HEK293 (cell line): ENCODE results near the gene C7orf57.

Experiments
- CTCF ChIA-PET: fragments of 350-600 bp; formaldehyde crosslinking; extraction: SDS; loops from one replicate; lab custom pipeline; 2021; ENCODE audit warnings: antibody characterized with exemption; lab: Yijun Ruan, JAX
- POLR2A ChIA-PET: fragments of 300-600 bp; formaldehyde crosslinking; extraction: SDS; loops from one replicate; lab custom pipeline; 2020; ENCODE audit warnings: antibody characterized with exemption, inconsistent platforms; lab: Yijun Ruan, JAX
- H3K27ac ChIP-seq: fragments of 200-500 bp; sonication (Bioruptor generic); 2 replicates; pipeline ENCODE4 v1.5.1; 2014; ENCODE audit warnings: low read depth, low read length, control low read depth, inconsistent platforms; ENCODE audit errors: extremely low read depth
- H3K36me3 ChIP-seq, 2 experiments: fragments of 200-500 bp in 1 of 2; sonication (Bioruptor generic) in 1 of 2; 1 replicate in 1 of 2; 2 replicates in 1 of 2; pipeline ENCODE4 v1.5.1; 2014 to 2017; ENCODE audit warnings: inconsistent platforms in 2 of 2, low read length in 2 of 2; ENCODE audit not compliant: control insufficient read depth in 2 of 2, insufficient read depth in 1 of 2
- H3K4me1 ChIP-seq: fragments of 200-500 bp; sonication (Bioruptor generic); 2 replicates; pipeline ENCODE4 v1.5.1; 2014; ENCODE audit warnings: mild to moderate bottlenecking, low read length, inconsistent platforms; ENCODE audit not compliant: control insufficient read depth, insufficient read depth
- H3K4me3 ChIP-seq: 2 replicates; pipeline ENCODE4 v1.5.1; 2011; ENCODE audit warnings: low read depth, mild to moderate bottlenecking, control low read depth, low read length, moderate library complexity
- H3K9me3 ChIP-seq: fragments of 200-500 bp; sonication (Bioruptor generic); 2 replicates; pipeline ENCODE4 v1.5.1; 2014; ENCODE audit warnings: low read depth, low read length, inconsistent platforms; ENCODE audit not compliant: control insufficient read depth, insufficient read depth
- ELK4 ChIP-seq: IDR thresholded peaks from 2 replicates; pipeline ENCODE4 v1.6.1; 2011; ENCODE audit warnings: mild to moderate bottlenecking, low read depth, low read length, borderline replicate concordance
- KLF16 ChIP-seq: fragments of 450-650 bp; formaldehyde crosslinking; IDR thresholded peaks from 2 replicates; pipeline ENCODE4 v1.5.1; 2017; ENCODE audit warnings: missing biosample characterization, missing genetic modification characterization
- MEIS1 ChIP-seq: sonication (generic); formaldehyde crosslinking; IDR thresholded peaks from 2 replicates; pipeline ENCODE4 v1.8.1; 2022; ENCODE audit warnings: missing genetic modification reagents, mild to moderate bottlenecking, borderline replicate concordance
- MYNN ChIP-seq: fragments of 450-650 bp; formaldehyde crosslinking; IDR thresholded peaks from 2 replicates; pipeline ENCODE4 v1.5.1; 2016; ENCODE audit warnings: missing biosample characterization, missing genetic modification characterization, borderline replicate concordance
- RBAK ChIP-seq: fragments of 450-650 bp; formaldehyde crosslinking; IDR thresholded peaks from 2 replicates; pipeline ENCODE4 v1.5.1; 2016; ENCODE audit warnings: missing biosample characterization, missing genetic modification characterization
- SETDB1 ChIP-seq: IDR thresholded peaks from one replicate; pipeline ENCODE4 v1.6.1; 2017; ENCODE audit warnings: mild to moderate bottlenecking, low read length, moderate library complexity, mixed read lengths; ENCODE audit not compliant: insufficient read length
- TCF7L2 ChIP-seq: IDR thresholded peaks from 2 replicates; pipeline ENCODE4 v1.6.1; 2011; ENCODE audit warnings: low read depth, mild to moderate bottlenecking, inconsistent platforms, low read length, moderate library complexity, borderline replicate concordance
- YY1 ChIP-seq: fragments of 450-650 bp; formaldehyde crosslinking; IDR thresholded peaks from 2 replicates; pipeline ENCODE4 v1.5.1; 2018; ENCODE audit warnings: missing biosample characterization, missing genetic modification characterization
- ZBTB20 ChIP-seq: fragments of 450-650 bp; formaldehyde crosslinking; IDR thresholded peaks from 2 replicates; pipeline ENCODE4 v1.5.1; 2016; ENCODE audit warnings: missing biosample characterization, missing genetic modification characterization
- ZBTB7A ChIP-seq: fragments of 450-650 bp; formaldehyde crosslinking; IDR thresholded peaks from 2 replicates; pipeline ENCODE4 v1.5.1; 2016; ENCODE audit warnings: low read depth, missing biosample characterization, missing genetic modification characterization
- ZFP41 ChIP-seq: fragments of 450-650 bp; formaldehyde crosslinking; IDR thresholded peaks from 2 replicates; pipeline ENCODE4 v1.5.1; 2016; ENCODE audit warnings: missing biosample characterization, missing genetic modification characterization, borderline replicate concordance
- ZNF133 ChIP-seq: fragments of 450-650 bp; formaldehyde crosslinking; IDR thresholded peaks from 2 replicates; pipeline ENCODE4 v1.5.1; 2016; ENCODE audit warnings: missing biosample characterization, missing genetic modification characterization
- ZNF138 ChIP-seq: fragments of 450-650 bp; formaldehyde crosslinking; IDR thresholded peaks from 2 replicates; pipeline ENCODE4 v1.5.1; 2016; ENCODE audit warnings: missing biosample characterization, missing genetic modification characterization, borderline replicate concordance
- ZNF155 ChIP-seq: fragments of 450-650 bp; formaldehyde crosslinking; IDR thresholded peaks from 2 replicates; pipeline ENCODE4 v1.5.1; 2016; ENCODE audit warnings: missing biosample characterization, missing genetic modification characterization
- ZNF175 ChIP-seq: fragments of 450-650 bp; formaldehyde crosslinking; IDR thresholded peaks from 2 replicates; pipeline ENCODE4 v1.5.1; 2016; ENCODE audit warnings: missing biosample characterization, missing genetic modification characterization
- ZNF274 ChIP-seq, 2 experiments: fragments of 200-500 bp in 1 of 2; fragments of 450-650 bp in 1 of 2; sonication (Bioruptor generic) in 1 of 2; formaldehyde crosslinking in 1 of 2; IDR thresholded peaks; 2 replicates each; pipeline versions ENCODE4 v1.5.1 to v1.6.1; 2014 to 2016; ENCODE audit warnings: borderline replicate concordance in 1 of 2, inconsistent platforms in 1 of 2, low read length in 1 of 2, missing biosample characterization in 1 of 2, missing genetic modification characterization in 1 of 2
- ZNF280D ChIP-seq: fragments of 450-650 bp; formaldehyde crosslinking; IDR thresholded peaks from 2 replicates; pipeline ENCODE4 v1.5.1; 2016; ENCODE audit warnings: missing biosample characterization, missing genetic modification characterization
- ZNF324 ChIP-seq: fragments of 450-650 bp; formaldehyde crosslinking; IDR thresholded peaks from 2 replicates; pipeline ENCODE4 v1.5.1; 2016; ENCODE audit warnings: missing biosample characterization, missing genetic modification characterization
- ZNF350 ChIP-seq: fragments of 450-650 bp; formaldehyde crosslinking; IDR thresholded peaks from 2 replicates; pipeline ENCODE4 v1.5.0; 2017; ENCODE audit warnings: missing biosample characterization, mild to moderate bottlenecking, missing genetic modification characterization
- ZNF366 ChIP-seq: fragments of 450-650 bp; formaldehyde crosslinking; conservative IDR thresholded peaks from 2 replicates; pipeline ENCODE4 v1.5.1; 2016; ENCODE audit warnings: missing biosample characterization, missing genetic modification characterization
- ZNF404 ChIP-seq: fragments of 450-650 bp; formaldehyde crosslinking; IDR thresholded peaks from 2 replicates; pipeline ENCODE4 v1.5.1; 2017; ENCODE audit warnings: missing biosample characterization, missing genetic modification characterization
- ZNF426 ChIP-seq: fragments of 450-650 bp; formaldehyde crosslinking; IDR thresholded peaks from 2 replicates; pipeline ENCODE4 v1.5.1; 2017; ENCODE audit warnings: missing biosample characterization, missing genetic modification characterization, mild to moderate bottlenecking, inconsistent platforms, moderate library complexity
- ZNF580 ChIP-seq: fragments of 450-650 bp; formaldehyde crosslinking; IDR thresholded peaks from 2 replicates; pipeline ENCODE4 v1.5.1; 2016; ENCODE audit warnings: missing biosample characterization, missing genetic modification characterization
- ZNF585B ChIP-seq: fragments of 450-650 bp; formaldehyde crosslinking; IDR thresholded peaks from 2 replicates; pipeline ENCODE4 v1.5.1; 2016; ENCODE audit warnings: missing biosample characterization, missing genetic modification characterization
- ZNF610 ChIP-seq: fragments of 450-650 bp; formaldehyde crosslinking; IDR thresholded peaks from 2 replicates; pipeline ENCODE4 v1.5.1; 2016; ENCODE audit warnings: missing biosample characterization, missing genetic modification characterization, borderline replicate concordance
- ZNF621 ChIP-seq: fragments of 450-650 bp; formaldehyde crosslinking; IDR thresholded peaks from 2 replicates; pipeline ENCODE4 v1.5.1; 2017; ENCODE audit warnings: missing biosample characterization, missing genetic modification characterization
- ZNF623 ChIP-seq: fragments of 450-650 bp; formaldehyde crosslinking; IDR thresholded peaks from 2 replicates; pipeline ENCODE4 v1.5.1; 2016; ENCODE audit warnings: missing biosample characterization, missing genetic modification characterization
- ZNF629 ChIP-seq: fragments of 450-650 bp; formaldehyde crosslinking; IDR thresholded peaks from 2 replicates; pipeline ENCODE4 v1.5.1; 2017; ENCODE audit warnings: missing biosample characterization, missing genetic modification characterization
- ZNF792 ChIP-seq: fragments of 450-650 bp; formaldehyde crosslinking; IDR thresholded peaks from 2 replicates; pipeline ENCODE4 v1.5.1; 2016; ENCODE audit warnings: missing biosample characterization, missing genetic modification characterization
- ZNF830 ChIP-seq: fragments of 450-650 bp; IDR thresholded peaks from 2 replicates; pipeline ENCODE4 v1.5.0; 2018; ENCODE audit warnings: missing biosample characterization, missing genetic modification characterization, low read depth, mild to moderate bottlenecking, moderate library complexity
- ZSCAN30 ChIP-seq: fragments of 450-650 bp; IDR thresholded peaks from 2 replicates; pipeline ENCODE4 v1.5.1; 2018; ENCODE audit warnings: missing biosample characterization, mild to moderate bottlenecking, missing genetic modification characterization, moderate library complexity
- ZXDB ChIP-seq: fragments of 450-650 bp; formaldehyde crosslinking; IDR thresholded peaks from 2 replicates; pipeline ENCODE4 v1.5.1; 2016; ENCODE audit warnings: missing biosample characterization, missing genetic modification characterization

The C7orf57 gene

GRCh38 chr7:48009954-48010353, 25.4 kb upstream of the C7orf57 start:
- CTCF ChIA-PET: no interaction called here
- POLR2A ChIA-PET: no interaction called here

GRCh38 chr7:48011323-48011722, 24.0 kb upstream of the C7orf57 start:
- Histone ChIP-seq H3K27ac (no peak overlapping the region), H3K4me3 (no peak overlapping the region), H3K9me3 (no peaks in the 10 kb centered on the region), H3K4me1 (no peaks in the 10 kb centered on the region), H3K36me3 (no peaks in the 10 kb centered on the region)
- TF ChIP-seq ZNF350 (tag by site-specific recombination): no peak
- no peak for TF ChIP-seq ZFP41 (tag by site-specific recombination)
- no peak for TF ChIP-seq ZBTB20 (tag by site-specific recombination)
- TF ChIP-seq ZXDB (tag by site-specific recombination): no peak
- TF ChIP-seq ZNF274 (IDR thresholded peaks at IDR 0.05; ENCODE audit: low read length): no peak
- no peak for TF ChIP-seq ZNF274 (tag by site-specific recombination; IDR thresholded peaks at IDR 0.05; ENCODE audit: borderline replicate concordance)
- TF ChIP-seq MYNN: no peak
- no peak for TF ChIP-seq MEIS1 (CRISPR knock-in tag)
- no peak for TF ChIP-seq ZNF623
- TF ChIP-seq KLF16: no peak
- TF ChIP-seq ZNF585B (tag by site-specific recombination): no peak
- no peak for TF ChIP-seq ZNF280D
- no peak for TF ChIP-seq ZNF426 (tag by site-specific recombination)
- TF ChIP-seq ZNF404 (tag by site-specific recombination): no peak
- no peak for TF ChIP-seq ZNF580
- no peak for TF ChIP-seq ZNF792 (tag by site-specific recombination)
- ChIA-PET POLR2A (no interaction called here), CTCF (no interaction called here)

More at GRCh38 chr7:48009954-48010353, 25.4 kb upstream of the C7orf57 start:
- Histone ChIP-seq H3K36me3 (no peaks in the 10 kb centered on the region), H3K27ac (no peak overlapping the region), H3K4me1 (no peaks in the 10 kb centered on the region), H3K4me3 (no peak overlapping the region), H3K9me3 (no peaks in the 10 kb centered on the region)
- TF ChIP-seq ZNF621 (tag by site-specific recombination) (no peak), RBAK (no peak), TCF7L2 (no peak), ZNF175 (tag by site-specific recombination) (no peak), ZXDB (tag by site-specific recombination) (no peak), ZBTB7A (no peak), ELK4 (no peak), ZNF324 (no peak), ZNF830 (tag by site-specific recombination) (no peak), ZSCAN30 (tag by site-specific recombination) (no peak), SETDB1 (no peak), ZNF155 (tag by site-specific recombination) (no peak), YY1 (no peak), ZNF133 (tag by site-specific recombination) (no peak), ZNF366 (tag by site-specific recombination) (no peak), ZNF138 (no peak), ZNF610 (no peak), ZNF629 (tag by site-specific recombination) (no peak)
